Astrocyte of the spinal cord (primary cell): Measurements from ENCODE around the gene BYSL.

Experiments used
- DNase-seq: peaks from one replicate; pipeline ENCODE4 v3.0.0; 2011; ENCODE audit warnings: low read depth, low spot score
- H3K4me3 ChIP-seq: 2 replicates; pipeline ENCODE4 v1.5.1; 2011; ENCODE audit warnings: low read depth, mild to moderate bottlenecking, low read length, moderate library complexity
- CTCF ChIP-seq: IDR thresholded peaks from 2 replicates; pipeline ENCODE4 v1.5.1; 2012; ENCODE audit warnings: low read depth, mild to moderate bottlenecking, low read length, inconsistent platforms
- in situ Hi-C: cut with HindIII; loops from 2 replicates; pipeline ENCODE4 v1.10.0; 2017; ENCODE audit warnings: low sequenced_read_pairs

BYSL gene

DNA sequence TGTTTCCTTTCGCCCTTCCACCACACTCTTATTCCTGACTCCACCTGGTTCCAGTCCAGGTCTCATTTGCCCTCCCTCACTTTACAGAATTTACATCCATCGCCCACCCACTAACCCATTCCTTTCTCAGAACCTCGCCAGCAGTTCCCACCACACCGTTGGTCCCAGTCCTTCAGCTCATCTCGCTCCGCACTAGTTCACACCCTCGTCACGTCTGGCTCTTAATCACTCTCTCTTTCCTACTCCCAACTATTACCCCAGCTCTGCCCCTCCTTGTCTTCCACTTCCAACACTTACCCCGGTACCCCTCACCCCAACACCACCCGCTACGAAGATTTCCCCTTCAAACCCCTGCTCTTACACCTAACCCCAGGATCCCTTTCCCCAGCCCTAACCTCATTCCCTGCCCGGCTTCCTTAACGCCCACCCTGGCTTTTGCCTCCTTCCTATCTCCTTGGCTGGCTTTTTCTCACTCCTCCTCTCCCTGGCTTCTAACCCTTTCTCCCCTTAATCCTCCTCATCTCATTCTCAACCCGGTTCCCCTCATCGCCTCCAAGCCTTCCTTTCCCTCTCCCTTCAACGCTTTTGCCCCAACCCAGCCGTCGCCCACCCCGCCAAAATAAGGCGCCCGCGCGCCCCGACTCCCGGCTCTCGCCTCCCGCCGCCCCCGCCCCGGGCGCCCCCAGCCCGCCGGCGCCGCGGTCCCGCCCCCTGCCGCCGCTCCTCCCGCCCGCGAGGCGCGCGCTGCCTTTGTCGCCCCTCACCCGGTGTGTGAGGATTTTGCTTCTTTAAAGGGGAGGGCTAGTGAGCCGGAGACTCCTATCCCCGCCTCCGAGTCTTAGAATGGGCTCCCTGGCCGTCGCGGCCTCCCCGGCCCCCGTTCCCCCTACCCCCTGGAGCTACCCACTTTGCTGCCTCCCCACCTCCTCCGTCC lies 26.7 kb upstream of the BYSL start:
- no peak for DNase-seq
- no peak for TF ChIP-seq CTCF
- peak overlapping the region; percentile 80 for H3K4me3 ChIP-seq

GRCh38 chr6:41895300-41896233 lies 25.7 kb upstream of the BYSL start, which contains the start of gene USP49:
Gene USP49, minus strand, starts transcription at chr6:41895375. Its CDS starts 88,392 bp downstream, at chr6:41806983.
- H3K4me3 ChIP-seq: peak within 1 kb of the TSS; percentile 80
- in situ Hi-C loops: no loop called here
- peak; percentile 81 for DNase-seq
- no peak for TF ChIP-seq CTCF

More for the DNA sequence above, 26.7 kb upstream of the BYSL start:
- in situ Hi-C loops: no loop called here

- DNase-seq: no peak
- in situ Hi-C loops: no loop called here
- H3K4me3 ChIP-seq: no peak overlapping the region
- no peak for TF ChIP-seq CTCF
These were observed 25.0 kb upstream of the BYSL start for GRCh38 chr6:41896281-41896680.

DNA sequence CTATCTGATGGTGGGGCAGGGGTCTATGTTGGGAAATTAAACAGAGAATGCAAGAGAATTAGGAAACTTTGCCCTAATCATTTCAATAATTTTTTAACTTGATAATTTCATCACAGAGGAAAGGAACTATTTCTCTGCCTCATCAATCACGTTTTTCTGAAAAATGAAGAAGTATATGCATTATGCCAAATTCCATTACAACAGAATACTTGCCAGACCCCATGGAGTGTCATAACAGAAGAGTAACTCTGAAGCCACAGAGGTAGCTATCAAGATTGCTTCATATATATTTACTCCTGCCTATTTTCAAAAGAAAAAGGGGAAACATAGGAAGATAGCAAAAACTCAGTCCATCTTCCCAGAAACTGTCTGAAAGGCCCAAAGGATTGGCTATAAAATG lies 20.4 kb upstream of the BYSL start:
- DNase-seq: no peak
- no peak overlapping the region for H3K4me3 ChIP-seq
- in situ Hi-C loops: no loop called here
- no peak for TF ChIP-seq CTCF

DNA sequence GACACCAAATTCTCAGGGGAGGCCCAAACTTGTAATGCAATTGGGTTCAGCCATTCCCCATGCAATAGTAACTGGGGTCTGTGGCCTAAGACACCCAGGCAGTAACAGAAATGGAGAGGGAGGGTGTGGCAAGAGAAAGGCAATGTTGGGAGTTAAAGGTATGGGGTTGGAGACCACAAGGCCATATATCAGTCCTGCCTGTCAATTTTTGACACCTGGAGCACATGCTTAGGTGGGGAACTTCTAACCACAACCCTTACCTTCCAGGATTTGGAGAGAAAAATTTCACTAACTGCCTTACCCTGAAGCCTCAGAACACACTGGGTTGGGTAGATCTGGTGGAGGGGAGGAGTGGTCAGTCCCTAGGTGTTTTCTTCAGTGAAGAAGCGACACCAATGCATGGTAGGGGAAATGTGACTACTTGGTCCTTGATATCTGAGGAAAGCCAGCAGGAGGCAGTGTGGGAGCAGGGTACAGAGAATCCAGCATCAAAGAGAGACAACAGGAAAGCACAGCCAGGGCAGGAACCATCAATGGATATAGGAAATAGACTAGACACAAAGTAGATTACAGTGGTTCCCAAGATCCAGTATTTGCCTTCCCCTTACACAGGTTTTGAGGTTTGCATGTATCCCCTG lies 19.3 kb upstream of the BYSL start:
- no peak overlapping the region for H3K4me3 ChIP-seq
- peak; percentile 28 for TF ChIP-seq CTCF
- in situ Hi-C loops: no loop called here
- no peak for DNase-seq

DNA sequence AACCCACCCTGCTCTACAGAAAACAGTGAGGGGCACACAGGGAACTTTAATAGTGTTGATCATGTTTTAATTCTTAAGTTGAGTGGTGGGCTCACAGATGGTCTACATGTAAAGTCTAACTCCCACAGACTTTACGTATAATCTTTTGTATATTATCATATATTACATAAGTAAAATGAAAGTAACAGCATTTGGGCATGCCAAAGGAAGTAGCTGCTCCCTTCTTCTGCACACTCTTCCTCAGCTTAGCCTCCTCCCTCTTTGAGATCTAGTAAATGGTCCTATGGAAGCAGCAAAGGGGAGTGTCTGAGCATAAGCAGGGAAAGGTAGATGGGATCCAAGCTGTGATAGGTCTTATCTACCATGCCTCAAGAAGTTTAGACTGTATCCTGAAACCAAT lies 11.6 kb upstream of the BYSL start:
- in situ Hi-C loops: no loop called here
- TF ChIP-seq CTCF: no peak
- DNase-seq: no peak
- H3K4me3 ChIP-seq: no peak overlapping the region
